ENCODE results near the gene SLC35A4. TPM values are rescaled to one million over a fixed set of nuclear protein-coding genes. Genes with fewer than 3 reads are reported as not detected.
"Not testable (repeated sequence)": the region's sequence is repeated elsewhere in the genome, so short reads cannot be mapped to it uniquely, and the experiment has no call there.

SLC35A4 gene
- total and polyA plus RNA-seq, 2 of the 8 experiments (the other 6 are each of a cell fraction or from before 2014, with no cell fraction given), result 78.6 to 133 TPM

DNA sequence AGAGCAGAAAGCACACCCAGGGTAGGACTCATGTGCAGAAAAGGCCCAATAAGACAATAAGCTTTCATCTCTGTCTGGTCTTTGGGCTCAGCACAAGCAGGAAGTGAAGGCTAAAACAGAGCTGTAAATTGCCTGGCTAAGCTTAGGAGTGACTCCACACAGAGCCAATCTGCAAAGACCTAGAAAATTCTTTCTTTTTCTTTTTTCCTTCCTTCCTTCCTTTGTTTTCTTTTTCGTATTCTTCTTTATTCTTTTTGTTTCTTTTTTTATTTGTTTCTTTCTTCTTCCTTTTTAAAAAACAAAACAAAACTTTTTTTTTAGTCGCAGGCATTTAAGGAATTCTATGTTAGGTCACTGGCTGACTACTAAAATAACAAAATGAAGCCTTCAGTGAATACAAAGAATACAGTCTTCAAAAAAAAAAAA lies 12.2 kb downstream of the SLC35A4 start (continued):
- no peak for TF ChIP-seq RXRA (IDR thresholded peaks at IDR 0.05; ENCODE audit: insufficient read depth, low read depth, low read length)
- no peak for TF ChIP-seq SP1 (IDR thresholded peaks at IDR 0.05; ENCODE audit: low read depth, low read length)
- TF ChIP-seq PHF8 (conservative IDR thresholded peaks at IDR 0.05; ENCODE audit: low read depth, low read length), result no peak
- no peak for TF ChIP-seq RBBP5 (IDR thresholded peaks at IDR 0.05; ENCODE audit: borderline replicate concordance, low read depth, low read length)
- no peak for TF ChIP-seq RNF2 (IDR thresholded peaks at IDR 0.05; ENCODE audit: borderline replicate concordance, low read depth, low read length, missing control alignments, poor library complexity, severe bottlenecking)
- TF ChIP-seq HDAC2 (IDR thresholded peaks at IDR 0.05; ENCODE audit: borderline replicate concordance in 1 of 2, low read depth in 2 of 2, low read length in 2 of 2), result no peak

- H3K9ac ChIP-seq (replicated peaks in 1 of 4; ENCODE audit: extremely low read depth in 1 of 4, low read depth in 3 of 4, low read length in 3 of 4); H4K20me1 ChIP-seq (replicated peaks in 1 of 2; ENCODE audit: control insufficient read depth in 1 of 2, insufficient read depth in 2 of 2, low read length in 2 of 2); H3K27me3 ChIP-seq (replicated peaks in 1 of 4; ENCODE audit: control insufficient read depth in 3 of 4, extremely low read depth in 1 of 4, insufficient read depth in 3 of 4, low read length in 3 of 4); H3K18ac ChIP-seq (ENCODE audit: extremely low read depth, low read length); H4K5ac ChIP-seq (ENCODE audit: insufficient read length, low read depth, low read length); H3K4me2 ChIP-seq (ENCODE audit: insufficient read depth in 1 of 2, low read depth in 2 of 2, low read length in 2 of 2); FAIRE-seq; H3K79me2 ChIP-seq (ENCODE audit: control insufficient read depth in 1 of 2, insufficient read depth in 2 of 2, low read length in 2 of 2); H2AK5ac ChIP-seq (ENCODE audit: low read depth, low read length); H3K23ac ChIP-seq (ENCODE audit: insufficient read length); H2BK12ac ChIP-seq (ENCODE audit: low read depth, low read length); H3K27ac ChIP-seq (ENCODE audit: low read depth, low read length); H2BK5ac ChIP-seq (ENCODE audit: low read depth, low read length); H3K79me1 ChIP-seq (ENCODE audit: low read depth, low read length); H3K14ac ChIP-seq (ENCODE audit: insufficient read length); H2BK120ac ChIP-seq (replicated peaks; ENCODE audit: low read depth, low read length); H3K9me3 ChIP-seq (ENCODE audit: insufficient read depth in 2 of 2, low read depth in 1 of 2, low read length in 1 of 2); H4K8ac ChIP-seq (ENCODE audit: extremely low read depth, insufficient read depth, low read length); H3K56ac ChIP-seq (replicated peaks; ENCODE audit: insufficient read length, low read depth, low read length); H3K4ac ChIP-seq (replicated peaks; ENCODE audit: insufficient read length, low read depth, low read length); H3K4me1 ChIP-seq (replicated peaks in 1 of 4; ENCODE audit: control insufficient read depth in 3 of 4, insufficient read depth in 4 of 4, low read length in 3 of 4); H2BK15ac ChIP-seq (ENCODE audit: low read length); H3K23me2 ChIP-seq (ENCODE audit: low read depth, low read length); H4K91ac ChIP-seq (replicated peaks; ENCODE audit: insufficient read length, low read length); H3K36me3 ChIP-seq (ENCODE audit: control insufficient read depth in 2 of 4, insufficient read depth in 4 of 4, low read length in 3 of 4); H2AFZ ChIP-seq (ENCODE audit: low read length); H3K4me3 ChIP-seq (ENCODE audit: extremely low read depth in 1 of 4, insufficient read depth in 2 of 4, low read depth in 3 of 4, low read length in 4 of 4); H2BK20ac ChIP-seq (ENCODE audit: low read length); DNase-seq (ENCODE audit: low read depth in 1 of 2, low spot score in 2 of 2): not testable (repeated sequence)
- ChIA-PET POLR2A (ENCODE audit: partially characterized antibody) (interaction anchor here (0.6 to 1.2 kb wide), 2 partner anchors 14 to 360 kb away, joined by 3 read pairs; no protein-coding TSS in a partner anchor), CTCF (ENCODE audit: partially characterized antibody) (interaction anchor here (2.0 to 4.1 kb wide), 2 partner anchors 13 to 56 kb away, joined by 5 to 20 read pairs; no protein-coding TSS in a partner anchor)
- 92% methylated on average over 6 of the region's 6 CpGs; no CpG with 5 or more reads in 1 of the 2 experiments for WGBS, 2 experiments (ENCODE audit: extremely low coverage in 1 of 2, insufficient coverage in 1 of 2, insufficient read length in 1 of 2, insufficient replicate concordance in 2 of 2, low coverage in 1 of 2, low lambda C conversion rate in 2 of 2, missing lambda C conversion rate in 1 of 2)
Measured at GRCh38 chr5:140579188-140579747, 14.6 kb downstream of the SLC35A4 start.
